Measurements from ENCODE around the gene SNAI1.

DNA sequence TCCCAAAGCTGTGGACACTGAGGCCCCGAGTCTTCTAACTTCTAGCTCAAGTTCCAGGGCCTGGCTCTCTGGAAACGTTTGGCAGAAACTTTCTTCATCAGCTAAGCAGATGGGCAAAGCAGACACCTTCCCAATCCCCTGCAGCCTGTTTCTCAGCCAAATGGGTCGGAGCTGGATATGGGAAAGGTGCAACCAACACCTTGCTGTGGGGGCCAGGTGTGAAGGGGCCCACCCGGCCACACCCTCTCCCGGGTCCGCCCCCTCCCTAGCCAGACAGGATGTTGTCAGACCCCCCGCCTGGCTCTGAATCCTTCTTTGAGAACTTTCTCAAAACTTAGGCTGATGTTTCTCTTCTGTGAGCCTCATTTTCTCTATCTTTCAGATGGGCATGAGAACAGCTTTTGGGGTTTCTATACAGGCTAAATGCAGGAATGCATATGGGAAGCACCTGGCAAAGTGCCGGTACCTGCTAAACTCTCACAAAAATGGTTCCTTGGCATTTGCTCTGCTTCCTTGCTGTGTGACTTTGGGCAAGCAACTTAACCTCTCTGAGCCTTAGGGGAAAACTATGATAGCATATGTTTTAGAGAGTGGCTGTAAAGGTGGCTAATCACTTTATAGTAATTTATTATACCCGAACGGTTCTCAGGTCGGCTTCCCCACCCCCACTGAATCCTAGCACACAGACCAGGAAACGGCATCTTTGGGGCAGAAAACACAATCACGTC lies 1.8 kb downstream of the SNAI1 start:
- TF ChIP-seq ZNF274 (IDR thresholded peaks at IDR 0.05; ENCODE audit: low read depth, low read length): no peak
- TF ChIP-seq SUZ12 (IDR thresholded peaks at IDR 0.05; ENCODE audit: extremely low read depth, insufficient read depth, insufficient read length): no peak
